ENCODE data around the gene DNAH9. TPM values are rescaled to one million over a fixed set of nuclear protein-coding genes. Genes with fewer than 3 reads are reported as not detected.

Gene DNAH9
- total RNA-seq, 1 donor from 2014 or later = 0.08 TPM

- TF ChIP-seq CTCF (IDR thresholded peaks at IDR 0.05; ENCODE audit: insufficient read depth, low read length, poor library complexity, severe bottlenecking) = no peak
- DNase-seq (ENCODE audit: low read depth) = no peak
- Histone ChIP-seq H3K36me3 (ENCODE audit: control insufficient read depth, insufficient read depth, low read length) (no peaks in the 10 kb centered on the region), H3K27me3 (ENCODE audit: control insufficient read depth, insufficient read depth, low read length) (no peaks in the 10 kb centered on the region), H3K4me3 (ENCODE audit: low read depth, low read length) (no peak overlapping the region)
Observed at GRCh38 chr17:11554542-11554941, 43.7 kb upstream of the DNAH9 start.

- no peaks in the 10 kb centered on the region for H3K36me3 ChIP-seq (ENCODE audit: control insufficient read depth, insufficient read depth, low read length)
- H3K27me3 ChIP-seq (ENCODE audit: control insufficient read depth, insufficient read depth, low read length) = no peaks in the 10 kb centered on the region
- DNase-seq (ENCODE audit: low read depth) = no peak
- H3K4me3 ChIP-seq (ENCODE audit: low read depth, low read length) = no peak overlapping the region
- TF ChIP-seq CTCF (IDR thresholded peaks at IDR 0.05; ENCODE audit: insufficient read depth, low read length, poor library complexity, severe bottlenecking) = no peak
Observed at GRCh38 chr17:11555530-11555929, 42.7 kb upstream of the DNAH9 start.

GRCh38 chr17:11557727-11558452 is 40.4 kb upstream of the DNAH9 start:
- Histone ChIP-seq H3K4me3 (ENCODE audit: low read depth, low read length) (no peak overlapping the region), H3K36me3 (ENCODE audit: control insufficient read depth, insufficient read depth, low read length) (no peaks in the 10 kb centered on the region), H3K27me3 (ENCODE audit: control insufficient read depth, insufficient read depth, low read length) (no peaks in the 10 kb centered on the region)
- no peak for TF ChIP-seq CTCF (IDR thresholded peaks at IDR 0.05; ENCODE audit: insufficient read depth, low read length, poor library complexity, severe bottlenecking)
- DNase-seq (ENCODE audit: low read depth) = no peak

GRCh38 chr17:11558681-11559234 is 39.5 kb upstream of the DNAH9 start:
- no peaks in the 10 kb centered on the region for H3K27me3 ChIP-seq (ENCODE audit: control insufficient read depth, insufficient read depth, low read length)
- no peaks in the 10 kb centered on the region for H3K36me3 ChIP-seq (ENCODE audit: control insufficient read depth, insufficient read depth, low read length)
- TF ChIP-seq CTCF (IDR thresholded peaks at IDR 0.05; ENCODE audit: insufficient read depth, low read length, poor library complexity, severe bottlenecking) = no peak
- no peak overlapping the region for H3K4me3 ChIP-seq (ENCODE audit: low read depth, low read length)
- DNase-seq (ENCODE audit: low read depth) = no peak

GRCh38 chr17:11559601-11560000 is 38.7 kb upstream of the DNAH9 start:
- DNase-seq (ENCODE audit: low read depth) = no peak
- no peak for TF ChIP-seq CTCF (IDR thresholded peaks at IDR 0.05; ENCODE audit: insufficient read depth, low read length, poor library complexity, severe bottlenecking)

GRCh38 chr17:11561281-11561680 is 37.0 kb upstream of the DNAH9 start:
- no peaks in the 10 kb centered on the region for H3K27me3 ChIP-seq (ENCODE audit: control insufficient read depth, insufficient read depth, low read length)
- no peak for DNase-seq (ENCODE audit: low read depth)
- no peak for TF ChIP-seq CTCF (IDR thresholded peaks at IDR 0.05; ENCODE audit: insufficient read depth, low read length, poor library complexity, severe bottlenecking)

More at GRCh38 chr17:11559601-11560000, 38.7 kb upstream of the DNAH9 start:
- Histone ChIP-seq H3K4me3 (ENCODE audit: low read depth, low read length) (no peak overlapping the region), H3K27me3 (ENCODE audit: control insufficient read depth, insufficient read depth, low read length) (no peaks in the 10 kb centered on the region), H3K36me3 (ENCODE audit: control insufficient read depth, insufficient read depth, low read length) (no peaks in the 10 kb centered on the region)

More at GRCh38 chr17:11561281-11561680, 37.0 kb upstream of the DNAH9 start:
- Histone ChIP-seq H3K4me3 (ENCODE audit: low read depth, low read length) (no peak overlapping the region), H3K36me3 (ENCODE audit: control insufficient read depth, insufficient read depth, low read length) (no peaks in the 10 kb centered on the region)
